SK-N-SH treated with all-trans-retinoic acid at 6 μM for 48 hours (cell line): Measurements from ENCODE around the gene CDH8.

Experiments
- CREB5 ChIP-seq: fragments of 250-450 bp; sonication (Bioruptor Pico); IDR thresholded peaks from 2 replicates; pipeline ENCODE4 v1.5.1; 2020; ENCODE audit warnings: low read depth, mild to moderate bottlenecking, moderate library complexity
- CSDC2 ChIP-seq: fragments of 250-450 bp; sonication (Bioruptor Pico); IDR thresholded peaks from 2 replicates; pipeline ENCODE4 v1.5.0; 2020; ENCODE audit warnings: mild to moderate bottlenecking, moderate library complexity
- PATZ1 ChIP-seq: fragments of 250-450 bp; sonication (Bioruptor Pico); IDR thresholded peaks from 2 replicates; pipeline ENCODE4 v1.8.0; 2020; ENCODE audit warnings: mild to moderate bottlenecking, moderate library complexity, borderline replicate concordance
- TCF4 ChIP-seq: fragments of 250-450 bp; sonication (Bioruptor Pico); IDR thresholded peaks from 2 replicates; pipeline ENCODE4 v1.8.0; 2021; ENCODE audit warnings: mild to moderate bottlenecking, moderate library complexity, borderline replicate concordance
- ZFP3 ChIP-seq: fragments of 250-450 bp; sonication (Bioruptor Pico); IDR thresholded peaks from 2 replicates; pipeline ENCODE4 v1.5.0; 2020; ENCODE audit warnings: mild to moderate bottlenecking, moderate library complexity

- TF ChIP-seq CREB5 = no peak
- no peak for TF ChIP-seq TCF4
- TF ChIP-seq PATZ1 = no peak
- no peak for TF ChIP-seq ZFP3
- TF ChIP-seq CSDC2 (CRISPR knock-in tag) = no peak
These were observed 243.9 kb downstream of the CDH8 start for GRCh38 chr16:61792194-61792909.
